Ovary (tissue), 3 donors: ENCODE measurements around the gene LGSN.

Experiments
- CTCF ChIP-seq, 3 donors: fragments of 450-650 bp in 2 of 3; fragments of 200-600 bp in 1 of 3; IDR thresholded peaks; one replicate each; pipeline versions ENCODE4 v1.5.1 to v1.8.0; 2016 to 2022; ENCODE audit warnings: antibody characterized with exemption in 3 of 3, mild to moderate bottlenecking in 1 of 3
- POLR2A ChIP-seq: fragments of 450-650 bp; IDR thresholded peaks from one replicate; pipeline ENCODE4 v1.6.1; 2017; ENCODE audit warnings: antibody characterized with exemption, mild to moderate bottlenecking, moderate library complexity
- donor health status: DM: no; HTN: no; CAD: no.

GRCh38 chr6:63246581-63246980, 73.2 kb downstream of the LGSN start:
- no peak for TF ChIP-seq CTCF (IDR thresholded peaks at IDR 0.05)
- no peak for TF ChIP-seq POLR2A
